GM23338 (cell line): ENCODE results near the gene CNTN1. TPM values are rescaled to one million over a fixed set of nuclear protein-coding genes. Genes with fewer than 3 reads are reported as not detected.
A peak's percentile ranks its signal among the peaks of the same experiment; 100 is the strongest.

Experiments used
- ATAC-seq: fragments of 200-7000 bp; cut with Tn5 transposase; 3 replicates; pipeline ENCODE4 v1.9.1; 2020
- DNase-seq: peaks from one replicate; pipeline ENCODE4 v3.0.0-alpha.2; 2015; ENCODE audit warnings: low spot score
- H2AFZ ChIP-seq: fragments of 200-600 bp; sonication (generic); 2 replicates; pipeline ENCODE4 v1.8.0; 2016; ENCODE audit warnings: antibody characterized with exemption, mild to moderate bottlenecking, moderate library complexity
- H3F3A ChIP-seq: fragments of 200-600 bp; sonication (generic); replicated peaks from 2 replicates; pipeline ENCODE4 v1.8.0; 2017; ENCODE audit warnings: antibody characterized with exemption, mixed run types, low read depth
- H3K27ac ChIP-seq: fragments of 200-600 bp; sonication (generic); 2 replicates; pipeline ENCODE4 v1.6.1; 2016; ENCODE audit warnings: low read depth
- H3K27me3 ChIP-seq: fragments of 200-600 bp; sonication (generic); 2 replicates; pipeline ENCODE4 v1.8.0; 2016; ENCODE audit warnings: mild to moderate bottlenecking, mixed run types, moderate library complexity; ENCODE audit not compliant: insufficient read depth
- H3K36me3 ChIP-seq: fragments of 200-600 bp; sonication (generic); 2 replicates; pipeline ENCODE4 v1.8.0; 2016; ENCODE audit warnings: mild to moderate bottlenecking; ENCODE audit not compliant: insufficient read depth
- H3K4me1 ChIP-seq: fragments of 200-600 bp; sonication (generic); 2 replicates; pipeline ENCODE4 v1.8.0; 2016; ENCODE audit warnings: mild to moderate bottlenecking, moderate library complexity; ENCODE audit not compliant: insufficient read depth
- H3K4me2 ChIP-seq: fragments of 200-600 bp; sonication (generic); 2 replicates; pipeline ENCODE4 v1.7.1; 2017; ENCODE audit warnings: mixed run types
- H3K4me3 ChIP-seq: fragments of 200-600 bp; sonication (generic); 2 replicates; pipeline ENCODE4 v1.6.1; 2016; ENCODE audit warnings: mixed run types
- H3K79me2 ChIP-seq: fragments of 200-600 bp; sonication (generic); replicated peaks from 2 replicates; pipeline ENCODE4 v1.8.0; 2017; ENCODE audit warnings: mild to moderate bottlenecking; ENCODE audit not compliant: insufficient read depth
- H3K9me2 ChIP-seq: fragments of 200-600 bp; sonication (generic); 2 replicates; pipeline ENCODE4 v1.8.0; 2017; ENCODE audit not compliant: insufficient read depth
- H4K20me1 ChIP-seq: fragments of 200-600 bp; sonication (generic); replicated peaks from 2 replicates; pipeline ENCODE4 v1.8.0; 2017; ENCODE audit warnings: mild to moderate bottlenecking; ENCODE audit not compliant: insufficient read depth
- H3K27ac Mint-ChIP-seq: 2 replicates; pipeline ENCODE4 v1.8.0; 2020; ENCODE audit warnings: inconsistent platforms, mild to moderate bottlenecking, moderate library complexity, mixed read lengths
- H3K27me3 Mint-ChIP-seq: 3 replicates; pipeline ENCODE4 v1.8.0; 2022; ENCODE audit warnings: low read depth, mild to moderate bottlenecking, moderate library complexity, mixed read lengths, inconsistent platforms; ENCODE audit not compliant: insufficient read depth, poor library complexity
- H3K36me3 Mint-ChIP-seq: 3 replicates; pipeline ENCODE4 v1.8.0; 2021; ENCODE audit warnings: low read depth, mild to moderate bottlenecking, inconsistent platforms, moderate library complexity, mixed read lengths
- H3K4me1 Mint-ChIP-seq: 3 replicates; pipeline ENCODE4 v1.8.0; 2020; ENCODE audit warnings: mild to moderate bottlenecking, inconsistent platforms, mixed read lengths
- H3K4me3 Mint-ChIP-seq: 3 replicates; pipeline ENCODE4 v1.8.0; 2021; ENCODE audit warnings: moderate library complexity, mild to moderate bottlenecking, inconsistent platforms, mixed read lengths
- H3K9me3 Mint-ChIP-seq: 3 replicates; pipeline ENCODE4 v1.8.0; 2020; ENCODE audit warnings: moderate library complexity, mild to moderate bottlenecking, inconsistent platforms, mixed read lengths
- CREB1 ChIP-seq: fragments of 250-450 bp; sonication (Bioruptor Pico); IDR thresholded peaks from 2 replicates; pipeline ENCODE4 v1.5.0; 2020; ENCODE audit warnings: low read depth, mild to moderate bottlenecking, moderate library complexity
- CTCF ChIP-seq, 2 experiments: fragments of 200-600 bp in 1 of 2; sonication (generic) in 1 of 2; conservative IDR thresholded peaks; 2 replicates each; pipeline versions ENCODE4 v1.5.1 to v1.6.1; 2016 to 2017; ENCODE audit warnings: antibody characterized with exemption in 2 of 2, low read depth in 2 of 2, mild to moderate bottlenecking in 2 of 2, moderate library complexity in 1 of 2
- ETS1 ChIP-seq: IDR thresholded peaks from 2 replicates; pipeline ENCODE4 v1.6.1; 2016; ENCODE audit warnings: antibody characterized with exemption
- EZH2phosphoT487 ChIP-seq: fragments of 200-600 bp; sonication (generic); IDR thresholded peaks from one replicate; pipeline ENCODE4 v1.8.1; 2018; ENCODE audit warnings: antibody characterized with exemption; ENCODE audit not compliant: unreplicated experiment
- JUNB ChIP-seq: IDR thresholded peaks from one replicate; pipeline ENCODE4 v1.6.1; 2016; ENCODE audit warnings: antibody characterized with exemption; ENCODE audit not compliant: unreplicated experiment
- NANOG ChIP-seq: IDR thresholded peaks from 2 replicates; pipeline ENCODE4 v1.6.1; 2016; ENCODE audit warnings: antibody characterized with exemption, borderline replicate concordance
- POLR2AphosphoS5 ChIP-seq: IDR thresholded peaks from 2 replicates; pipeline ENCODE4 v1.6.1; 2016; ENCODE audit warnings: antibody characterized with exemption, low read depth
- STAT1 ChIP-seq: IDR thresholded peaks from one replicate; pipeline ENCODE4 v1.6.1; 2016; ENCODE audit warnings: antibody characterized with exemption; ENCODE audit not compliant: unreplicated experiment
- polyA plus RNA-seq: library from polyadenylated mRNA; unstranded; fragments of >200 nt; fragmentation: Nextera tagmentation; extraction: Ambion mirVana; gene quantifications from 2 replicates; pipeline ENCODE4 v1.2.1, GENCODE V29; 2016
- total RNA-seq: library from RNA; depleted of rRNA; stranded (reverse); fragments of >200 nt; shearing (Covaris generic); gene quantifications from 2 replicates; pipeline ENCODE4 v1.2.3, GENCODE V29; 2014

CNTN1 gene
- total and polyA plus RNA-seq, 2 experiments from 2014 or later, result 5.0 to 27.0 TPM

- Histone ChIP-seq H3K4me3 (no peak overlapping the region), H4K20me1 (no peaks in the 10 kb centered on the region), H3K36me3 (no peaks in the 10 kb centered on the region), H3K9me2 (no peaks in the 10 kb centered on the region), H2AFZ (no peak overlapping the region), H3K27ac (peak overlapping the region; percentile 46; the same call in 1 of the 2 replicates), H3K79me2 (no peaks in the 10 kb centered on the region), H3K4me2 (peak overlapping the region; percentile 15), H3K4me1 (peaks cover 25% of the 10 kb centered on the region), H3F3A (no peaks in the 10 kb centered on the region), H3K27me3 (no peaks in the 10 kb centered on the region)
- ATAC-seq (peak; percentile 51; the same call in 2 of the 3 replicates), DNase-seq (peak; percentile 8)
- Mint-ChIP-seq H3K9me3 (no peaks in the 10 kb centered on the region; the same call in 2 of the 3 replicates), H3K4me1 (peaks cover 21% of the 10 kb centered on the region), H3K36me3 (no peaks in the 10 kb centered on the region), H3K27ac (peak overlapping the region; percentile 22; the same call in 1 of the 2 replicates), H3K4me3 (no peak overlapping the region), H3K27me3 (no peaks in the 10 kb centered on the region)
- TF ChIP-seq STAT1, result no peak
- TF ChIP-seq CTCF (conservative IDR thresholded peaks at IDR 0.05; ENCODE audit: low read depth in 2 of 2), result no peak
- no peak for TF ChIP-seq JUNB
- TF ChIP-seq EZH2phosphoT487, result no peak
- TF ChIP-seq CREB1 (CRISPR knock-in tag), result no peak
- no peak for TF ChIP-seq ETS1
- TF ChIP-seq POLR2AphosphoS5, result no peak
Measured at GRCh38 chr12:40976546-40976945, 284.3 kb downstream of the CNTN1 start.

- Histone ChIP-seq H3K4me1 (peaks cover 19% of the 10 kb centered on the region), H3K27ac (no peak overlapping the region), H3K9me2 (no peaks in the 10 kb centered on the region), H3K79me2 (no peaks in the 10 kb centered on the region), H3K4me2 (no peak overlapping the region), H3K4me3 (no peak overlapping the region), H3K27me3 (no peaks in the 10 kb centered on the region), H3K36me3 (no peaks in the 10 kb centered on the region), H4K20me1 (no peaks in the 10 kb centered on the region), H2AFZ (no peak overlapping the region), H3F3A (no peaks in the 10 kb centered on the region)
- no peaks in the 10 kb centered on the region for H3K36me3 Mint-ChIP-seq
- DNase-seq (no peak), ATAC-seq (no peak)
- no peak for TF ChIP-seq EZH2phosphoT487
- TF ChIP-seq CREB1 (CRISPR knock-in tag), result no peak
- H3K9me3 Mint-ChIP-seq, result no peaks in the 10 kb centered on the region; the same call in 2 of the 3 replicates
- H3K4me3 Mint-ChIP-seq, result no peak overlapping the region
- H3K4me1 Mint-ChIP-seq, result peaks cover 14% of the 10 kb centered on the region
- no peak overlapping the region for H3K27ac Mint-ChIP-seq
- H3K27me3 Mint-ChIP-seq, result no peaks in the 10 kb centered on the region
Measured at GRCh38 chr12:40980427-40980961, 288.3 kb downstream of the CNTN1 start.

GRCh38 chr12:40986001-40986400, 293.8 kb downstream of the CNTN1 start:
- Histone ChIP-seq H3K4me1 (no peaks in the 10 kb centered on the region), H3F3A (no peaks in the 10 kb centered on the region), H3K9me2 (no peaks in the 10 kb centered on the region), H3K27me3 (no peaks in the 10 kb centered on the region), H3K4me2 (no peak overlapping the region), H3K79me2 (no peaks in the 10 kb centered on the region), H4K20me1 (no peaks in the 10 kb centered on the region), H3K4me3 (no peak overlapping the region), H3K36me3 (no peaks in the 10 kb centered on the region), H2AFZ (no peak overlapping the region), H3K27ac (no peak overlapping the region)
- Mint-ChIP-seq H3K27me3 (no peaks in the 10 kb centered on the region), H3K9me3 (no peaks in the 10 kb centered on the region), H3K27ac (no peak overlapping the region), H3K4me3 (no peak overlapping the region), H3K36me3 (no peaks in the 10 kb centered on the region), H3K4me1 (no peaks in the 10 kb centered on the region)
- ATAC-seq (no peak), DNase-seq (no peak)
- TF ChIP-seq EZH2phosphoT487 (no peak), NANOG (no peak)
